Smooth muscle cell (in vitro differentiated cells): Measurements from ENCODE around the gene FDXR. TPM values are rescaled to one million over a fixed set of nuclear protein-coding genes. Genes with fewer than 3 reads are reported as not detected.

ENCODE experiments used
- DNase-seq: peaks from one replicate; lab custom pipeline; 2025; ENCODE audit not compliant: unreplicated experiment; lab: John Stamatoyannopoulos, UW
- H2AFZ ChIP-seq: fragments of 200-600 bp; sonication (generic); 2 replicates; pipeline ENCODE4 v1.6.0; 2016; ENCODE audit warnings: antibody characterized with exemption, low read depth, mild to moderate bottlenecking
- H3F3A ChIP-seq: fragments of 200-600 bp; sonication (generic); 2 replicates; pipeline ENCODE4 v1.6.0; 2017; ENCODE audit warnings: antibody characterized with exemption, low read depth
- H3K27ac ChIP-seq: fragments of 200-600 bp; sonication (generic); 2 replicates; pipeline ENCODE4 v1.5.1; 2016; ENCODE audit warnings: low read depth, mild to moderate bottlenecking
- H3K27me3 ChIP-seq: fragments of 200-600 bp; sonication (generic); 2 replicates; pipeline ENCODE4 v1.6.1; 2016; ENCODE audit warnings: low read depth, mild to moderate bottlenecking
- H3K36me3 ChIP-seq: fragments of 200-600 bp; sonication (generic); 2 replicates; pipeline ENCODE4 v1.5.1; 2016; ENCODE audit warnings: low read depth
- H3K4me1 ChIP-seq: fragments of 200-600 bp; sonication (generic); 2 replicates; pipeline ENCODE4 v1.5.1; 2016; ENCODE audit warnings: low read depth
- H3K4me2 ChIP-seq: fragments of 200-600 bp; sonication (generic); 2 replicates; pipeline ENCODE4 v1.6.0; 2016; ENCODE audit warnings: mild to moderate bottlenecking
- H3K4me3 ChIP-seq: fragments of 200-600 bp; sonication (generic); 2 replicates; pipeline ENCODE4 v1.5.1; 2016; ENCODE audit warnings: mild to moderate bottlenecking
- H3K79me2 ChIP-seq: fragments of 200-600 bp; sonication (generic); 2 replicates; pipeline ENCODE4 v1.6.0; 2016; ENCODE audit warnings: low read depth, mild to moderate bottlenecking
- H3K9ac ChIP-seq: fragments of 200-600 bp; sonication (generic); 2 replicates; pipeline ENCODE4 v1.6.0; 2016; ENCODE audit warnings: low read depth
- H3K9me3 ChIP-seq: fragments of 200-600 bp; sonication (generic); replicated peaks from 2 replicates; pipeline ENCODE4 v1.5.1; 2016; ENCODE audit warnings: low read depth
- H4K20me1 ChIP-seq: fragments of 200-600 bp; sonication (generic); 2 replicates; pipeline ENCODE4 v1.6.0; 2016; ENCODE audit warnings: low read depth
- WGBS: methylation state at CpG from one replicate; pipeline ENCODE4 v1.1.7; 2016; ENCODE audit warnings: low lambda C conversion rate; 5-methylcytosine and 5-hydroxymethylcytosine counted together
- polyA plus RNA-seq: library from polyadenylated mRNA; unstranded; fragments of >200 nt; fragmentation: Nextera tagmentation; extraction: Ambion mirVana; gene quantifications from 2 replicates; pipeline ENCODE4 v1.2.1, GENCODE V29; 2016
- total RNA-seq: library from RNA; depleted of rRNA; stranded (reverse); fragments of >200 nt; gene quantifications from 2 replicates; pipeline ENCODE4 v1.2.3, GENCODE V29; 2014
- TF ChIP-seq, protein P1 (sequence below): fragments of 200-600 bp; sonication (generic); IDR thresholded peaks from 2 replicates; pipeline ENCODE4 v1.5.1; 2017; ENCODE audit warnings: borderline replicate concordance, mild to moderate bottlenecking, antibody characterized with exemption; ENCODE audit not compliant: insufficient read depth, poor library complexity, severe bottlenecking

FDXR gene
- total and polyA plus RNA-seq, 2 experiments from 2014 or later: 5.6 to 18.7 TPM

DNA sequence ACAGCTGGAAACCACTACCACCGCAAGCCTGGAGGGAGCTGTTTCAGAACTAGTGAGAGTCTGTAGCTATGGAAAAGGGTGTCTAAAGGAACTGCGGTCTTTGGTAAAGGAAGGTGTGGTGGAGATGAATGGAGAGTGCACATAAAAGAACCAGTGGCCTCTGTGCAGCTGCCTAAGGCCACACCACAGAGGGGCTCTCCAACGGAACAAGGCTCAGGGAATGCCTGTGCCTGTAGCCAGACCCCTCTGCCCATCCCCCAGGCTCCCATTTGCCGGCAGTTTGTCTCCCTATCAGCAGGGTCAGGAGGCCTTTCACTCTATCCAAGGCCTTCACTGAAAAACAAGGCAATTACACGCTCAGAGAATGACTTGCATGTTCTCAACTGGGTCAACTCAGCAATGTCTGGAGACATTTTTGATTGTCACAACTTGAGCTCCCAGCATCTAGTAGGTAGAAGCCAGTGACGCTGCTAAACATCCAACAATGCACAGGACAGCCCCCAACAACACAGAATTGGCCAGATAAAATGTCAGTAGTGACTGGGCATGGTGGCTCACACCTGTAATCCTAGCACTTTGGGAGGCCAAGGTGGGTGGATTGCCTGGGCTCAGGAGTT, 3.3 kb upstream of the FDXR start:
- Histone ChIP-seq H3K4me3 (no peak overlapping the region), H2AFZ (no peak overlapping the region), H3K9ac (no peak overlapping the region), H3K79me2 (no peaks in the 10 kb centered on the region), H3F3A (no peaks in the 10 kb centered on the region), H3K9me3 (no peaks in the 10 kb centered on the region), H3K36me3 (no peaks in the 10 kb centered on the region), H3K27ac (no peak overlapping the region), H4K20me1 (no peaks in the 10 kb centered on the region), H3K27me3 (no peaks in the 10 kb centered on the region), H3K4me2 (no peak overlapping the region), H3K4me1 (peaks cover 12% of the 10 kb centered on the region)
- TF ChIP-seq, protein P1, sequence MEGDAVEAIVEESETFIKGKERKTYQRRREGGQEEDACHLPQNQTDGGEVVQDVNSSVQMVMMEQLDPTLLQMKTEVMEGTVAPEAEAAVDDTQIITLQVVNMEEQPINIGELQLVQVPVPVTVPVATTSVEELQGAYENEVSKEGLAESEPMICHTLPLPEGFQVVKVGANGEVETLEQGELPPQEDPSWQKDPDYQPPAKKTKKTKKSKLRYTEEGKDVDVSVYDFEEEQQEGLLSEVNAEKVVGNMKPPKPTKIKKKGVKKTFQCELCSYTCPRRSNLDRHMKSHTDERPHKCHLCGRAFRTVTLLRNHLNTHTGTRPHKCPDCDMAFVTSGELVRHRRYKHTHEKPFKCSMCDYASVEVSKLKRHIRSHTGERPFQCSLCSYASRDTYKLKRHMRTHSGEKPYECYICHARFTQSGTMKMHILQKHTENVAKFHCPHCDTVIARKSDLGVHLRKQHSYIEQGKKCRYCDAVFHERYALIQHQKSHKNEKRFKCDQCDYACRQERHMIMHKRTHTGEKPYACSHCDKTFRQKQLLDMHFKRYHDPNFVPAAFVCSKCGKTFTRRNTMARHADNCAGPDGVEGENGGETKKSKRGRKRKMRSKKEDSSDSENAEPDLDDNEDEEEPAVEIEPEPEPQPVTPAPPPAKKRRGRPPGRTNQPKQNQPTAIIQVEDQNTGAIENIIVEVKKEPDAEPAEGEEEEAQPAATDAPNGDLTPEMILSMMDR: no peak
- 73% methylated on average over 6 of the region's 6 CpGs for WGBS
- no peak for DNase-seq

DNA sequence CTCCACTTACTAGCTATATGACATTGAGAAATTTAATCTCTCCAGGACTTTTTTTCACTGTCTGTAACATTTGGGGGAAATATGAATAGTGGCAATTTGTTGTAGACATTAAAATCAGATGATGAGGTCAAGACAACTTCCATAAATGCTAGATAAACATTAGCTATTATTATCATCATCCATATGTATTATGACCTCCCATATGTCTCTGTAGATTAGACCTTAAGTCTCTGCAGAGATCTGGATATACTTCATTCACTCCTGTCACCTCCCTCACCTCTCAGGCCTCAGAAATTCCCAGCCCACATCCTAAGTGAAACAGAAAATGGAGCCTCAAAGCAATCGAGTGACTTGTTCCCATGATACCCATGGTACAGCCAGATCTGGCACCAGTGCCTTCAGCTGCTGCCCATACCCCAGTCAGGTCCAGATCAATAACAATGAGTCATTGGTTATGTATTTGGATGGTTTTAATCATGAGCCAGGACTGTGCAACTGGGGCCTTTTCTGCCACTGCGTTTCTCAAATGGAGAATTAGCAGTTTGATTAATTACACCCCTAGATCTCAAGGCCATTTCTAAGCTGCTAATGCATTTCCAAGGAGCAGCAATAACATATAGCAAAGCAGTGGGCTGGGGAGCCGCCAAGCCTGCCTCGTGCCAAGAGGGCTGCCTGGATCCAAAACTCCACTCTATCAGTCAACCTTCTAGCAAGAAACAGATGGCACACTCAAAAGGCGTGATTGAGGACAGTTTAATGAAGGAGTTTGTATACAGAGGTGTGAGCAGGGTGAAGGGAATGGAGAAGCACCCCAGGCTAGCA, 2.6 kb upstream of the FDXR start:
- no peaks in the 10 kb centered on the region for H3K27me3 ChIP-seq
- no peak overlapping the region for H2AFZ ChIP-seq
- WGBS: 88% methylated on average over 5 of the region's 5 CpGs
- H3K4me3 ChIP-seq: no peak overlapping the region
- no peak for DNase-seq
- no peak overlapping the region for H3K27ac ChIP-seq
- H3K4me2 ChIP-seq: no peak overlapping the region
- no peaks in the 10 kb centered on the region for H3K9me3 ChIP-seq
- H3F3A ChIP-seq: no peaks in the 10 kb centered on the region
- H3K4me1 ChIP-seq: peaks cover 12% of the 10 kb centered on the region
- no peaks in the 10 kb centered on the region for H3K79me2 ChIP-seq
- TF ChIP-seq, protein P1: no peak
- no peaks in the 10 kb centered on the region for H3K36me3 ChIP-seq
- H3K9ac ChIP-seq: no peak overlapping the region
- H4K20me1 ChIP-seq: no peaks in the 10 kb centered on the region

DNA sequence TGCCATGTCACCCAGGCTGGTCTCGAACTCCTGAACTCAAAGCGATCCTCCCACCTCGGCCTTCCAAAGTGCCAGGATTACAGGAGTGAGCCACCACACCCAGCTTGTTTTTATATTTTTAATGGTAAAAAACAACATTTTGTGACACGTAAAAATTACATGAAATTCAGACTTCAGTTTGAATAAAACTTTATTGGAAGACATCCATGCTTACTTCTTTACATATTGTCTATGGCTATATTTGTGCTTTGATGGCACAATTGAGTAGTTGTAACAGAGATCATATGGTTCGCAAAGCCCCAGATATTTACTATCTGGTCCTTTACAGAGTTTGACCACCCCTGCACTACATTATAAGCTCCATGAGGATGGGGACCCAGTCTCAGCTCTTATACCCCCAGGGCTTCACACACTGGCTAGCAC, 1.8 kb upstream of the FDXR start:
- Histone ChIP-seq H3K27me3 (no peaks in the 10 kb centered on the region), H3K4me1 (peaks cover 12% of the 10 kb centered on the region), H3K9me3 (no peaks in the 10 kb centered on the region), H4K20me1 (no peaks in the 10 kb centered on the region), H3K4me2 (no peak overlapping the region), H3K4me3 (no peak overlapping the region), H2AFZ (no peak overlapping the region), H3F3A (no peaks in the 10 kb centered on the region), H3K9ac (no peak overlapping the region), H3K27ac (no peak overlapping the region), H3K36me3 (no peaks in the 10 kb centered on the region), H3K79me2 (no peaks in the 10 kb centered on the region)
- TF ChIP-seq, protein P1: no peak
- DNase-seq: no peak
- 95% methylated on average over 5 of the region's 5 CpGs for WGBS
